Tibial artery (tissue), 4 donors: Measurements from ENCODE around the gene ANKRD44.

Experiments
- DNase-seq, 2 donors: peaks; one replicate each; pipeline ENCODE4 v3.0.0-alpha.2; 2019
- H3K27ac ChIP-seq, 2 donors: fragments of 200-600 bp; sonication (generic) in 1 of 2; 1 replicate in 1 of 2; 2 replicates in 1 of 2; pipeline ENCODE4 v1.5.1; 2018 to 2019; ENCODE audit warnings: mild to moderate bottlenecking in 1 of 2
- H3K27me3 ChIP-seq, 2 donors: fragments of 200-600 bp; sonication (generic) in 1 of 2; one replicate each; pipeline versions ENCODE4 v1.5.1 to v1.6.0; 2016 to 2019
- H3K36me3 ChIP-seq, 3 donors: fragments of 200-600 bp; sonication (generic) in 2 of 3; one replicate each; pipeline ENCODE4 v1.5.1; 2016 to 2019; ENCODE audit warnings: mild to moderate bottlenecking in 2 of 3
- H3K4me1 ChIP-seq, 4 donors: fragments of 200-600 bp; sonication (generic) in 2 of 4; 1 replicate in 3 of 4; 2 replicates in 1 of 4; pipeline ENCODE4 v1.5.1; 2016 to 2019
- H3K4me3 ChIP-seq, 2 donors: fragments of 200-600 bp; sonication (generic) in 1 of 2; 1 replicate in 1 of 2; 2 replicates in 1 of 2; pipeline ENCODE4 v1.5.1; 2018 to 2019; ENCODE audit warnings: mild to moderate bottlenecking in 2 of 2
- H3K9me3 ChIP-seq, 3 donors: fragments of 200-600 bp; sonication (generic) in 1 of 3; one replicate each; pipeline ENCODE4 v1.5.1; 2016 to 2019
- CTCF ChIP-seq, 2 experiments: fragments of 200-600 bp in 1 of 2; fragments of 450-650 bp in 1 of 2; IDR thresholded peaks; one replicate each; pipeline ENCODE4 v1.5.1; 2017 to 2019; ENCODE audit warnings: antibody characterized with exemption in 2 of 2, mild to moderate bottlenecking in 1 of 2, moderate library complexity in 1 of 2
- intact Hi-C: fragments of 100-400 bp; cut with DNase I; formaldehyde crosslinking; loops from one replicate; pipeline ENCODE4 v1.15.0; 2023; ENCODE audit warnings: low total_unique reads

Gene ANKRD44

DNA sequence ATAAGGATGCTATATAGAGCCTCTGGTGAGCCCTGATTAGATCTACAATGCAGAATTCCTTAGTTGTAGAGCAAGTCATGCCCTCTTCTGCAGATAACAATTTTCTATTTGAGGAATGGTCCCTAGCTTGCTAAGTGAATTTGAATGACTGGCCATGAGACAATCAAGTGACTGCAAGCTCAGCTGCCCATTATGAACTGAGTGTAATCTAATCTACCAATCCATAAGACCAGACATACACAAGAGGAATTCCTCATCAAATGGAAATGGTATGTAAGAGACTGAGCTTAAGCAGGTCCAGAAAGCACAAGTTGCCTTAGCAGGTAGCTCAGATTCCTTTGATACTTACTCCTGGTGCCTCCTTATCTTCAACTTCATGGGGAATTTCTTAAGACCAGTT is 4.8 kb upstream of the ANKRD44 start:
- Histone ChIP-seq H3K27me3 (no peaks in the 10 kb centered on the region), H3K4me1 (peaks cover 0 to 10% (median 7%) of the 10 kb centered on the region in 4 donors), H3K4me3 (no peak overlapping the region), H3K27ac (no peak overlapping the region), H3K9me3 (no peaks in the 10 kb centered on the region), H3K36me3 (no peaks in the 10 kb centered on the region)
- no peak for DNase-seq
- no peak for TF ChIP-seq CTCF (IDR thresholded peaks at IDR 0.05)
- intact Hi-C loops = loop anchor here (5.0 kb wide), 1 partner anchor 303 kb away; no protein-coding TSS in a partner anchor

- Histone ChIP-seq H3K27ac (no peak overlapping the region), H3K4me1 (peaks cover 0 to 34% (median 16%) of the 10 kb centered on the region in 4 donors), H3K36me3 (no peaks in the 10 kb centered on the region), H3K27me3 (no peaks in the 10 kb centered on the region), H3K4me3 (no peak overlapping the region), H3K9me3 (no peaks in the 10 kb centered on the region)
- intact Hi-C loops = loop anchor here (5.0 kb wide), 1 partner anchor 65 kb away; no protein-coding TSS in a partner anchor
- DNase-seq = no peak
- TF ChIP-seq CTCF (IDR thresholded peaks at IDR 0.05) = no peak
Measured at GRCh38 chr2:197312186-197312585, 1.6 kb upstream of the ANKRD44 start.

DNA sequence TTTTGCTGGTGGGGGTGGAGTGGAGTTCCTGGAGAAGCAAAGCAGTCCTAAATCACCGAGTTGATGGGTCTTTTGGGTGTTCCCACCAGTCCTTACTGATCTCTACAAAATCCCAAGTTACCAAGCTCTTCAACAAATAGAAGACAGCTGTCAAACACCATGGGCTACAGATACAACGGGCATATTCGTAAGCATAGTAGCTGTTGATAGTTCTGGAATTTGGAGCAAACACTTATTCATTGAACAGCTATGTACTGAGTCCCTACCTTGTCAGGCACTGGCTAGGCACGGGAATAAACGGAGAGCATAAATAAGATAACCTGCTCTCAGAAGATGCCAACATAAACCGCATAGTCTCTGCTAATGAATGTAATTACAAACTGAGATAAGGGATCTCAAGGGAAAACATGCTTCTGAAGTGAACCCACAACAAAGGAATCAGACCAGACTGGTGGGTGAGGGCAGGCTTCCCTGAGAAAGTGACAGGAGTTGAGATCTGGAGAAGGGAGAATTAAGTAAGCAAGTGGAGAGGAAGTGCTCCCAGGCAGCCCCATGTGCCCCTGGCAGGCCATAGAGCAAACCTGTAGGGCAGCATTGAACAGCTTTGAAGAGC is 947 bp upstream of the ANKRD44 start:
- H3K36me3 ChIP-seq = no peaks in the 10 kb centered on the region
- H3K4me1 ChIP-seq = peaks cover 0 to 40% (median 16%) of the 10 kb centered on the region in 4 donors
- peak overlapping the region; percentile 77 to 79 for H3K27ac ChIP-seq
- no peak for TF ChIP-seq CTCF (IDR thresholded peaks at IDR 0.05)
- intact Hi-C loops = loop anchor here (2.0 to 5.0 kb wide), 2 partner anchors 66 to 121 kb away; no protein-coding TSS in a partner anchor
- H3K4me3 ChIP-seq = peak overlapping the region; percentile 80 to 83
- no peak for DNase-seq
- H3K27me3 ChIP-seq = no peaks in the 10 kb centered on the region
- H3K9me3 ChIP-seq = no peaks in the 10 kb centered on the region

DNA sequence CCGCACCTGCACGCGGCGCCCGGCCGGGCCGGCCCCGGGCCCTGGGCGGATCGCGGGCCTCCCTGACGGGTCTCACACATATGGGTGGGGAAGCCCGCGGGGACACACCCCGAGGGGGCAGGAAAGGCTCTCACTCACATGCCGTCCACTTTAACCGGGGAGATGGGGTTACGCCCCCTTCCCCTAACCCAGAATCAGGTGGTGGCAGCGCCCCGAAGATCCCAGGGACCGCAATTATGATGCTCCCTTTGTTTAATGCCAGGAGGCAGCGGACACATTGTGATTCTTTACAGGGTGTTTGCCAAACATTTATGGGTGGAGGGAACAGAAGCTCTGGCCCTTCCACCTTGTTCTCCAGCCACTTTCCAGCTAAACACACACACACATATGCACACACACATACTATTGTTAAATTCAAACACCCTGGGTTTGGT is 424 bp upstream of the ANKRD44 start:
- no peak for TF ChIP-seq CTCF (IDR thresholded peaks at IDR 0.05)
- peak overlapping the region; percentile 80 to 83 for H3K4me3 ChIP-seq
- peak overlapping the region; percentile 77 to 79 for H3K27ac ChIP-seq
- H3K9me3 ChIP-seq = no peaks in the 10 kb centered on the region
- H3K27me3 ChIP-seq = no peaks in the 10 kb centered on the region
- H3K36me3 ChIP-seq = no peaks in the 10 kb centered on the region
- no peak for DNase-seq
- intact Hi-C loops = loop anchor here (2.0 to 5.0 kb wide), 2 partner anchors 66 to 120 kb away; no protein-coding TSS in a partner anchor
- peaks cover 0 to 45% (median 22%) of the 10 kb centered on the region in 4 donors for H3K4me1 ChIP-seq

DNA sequence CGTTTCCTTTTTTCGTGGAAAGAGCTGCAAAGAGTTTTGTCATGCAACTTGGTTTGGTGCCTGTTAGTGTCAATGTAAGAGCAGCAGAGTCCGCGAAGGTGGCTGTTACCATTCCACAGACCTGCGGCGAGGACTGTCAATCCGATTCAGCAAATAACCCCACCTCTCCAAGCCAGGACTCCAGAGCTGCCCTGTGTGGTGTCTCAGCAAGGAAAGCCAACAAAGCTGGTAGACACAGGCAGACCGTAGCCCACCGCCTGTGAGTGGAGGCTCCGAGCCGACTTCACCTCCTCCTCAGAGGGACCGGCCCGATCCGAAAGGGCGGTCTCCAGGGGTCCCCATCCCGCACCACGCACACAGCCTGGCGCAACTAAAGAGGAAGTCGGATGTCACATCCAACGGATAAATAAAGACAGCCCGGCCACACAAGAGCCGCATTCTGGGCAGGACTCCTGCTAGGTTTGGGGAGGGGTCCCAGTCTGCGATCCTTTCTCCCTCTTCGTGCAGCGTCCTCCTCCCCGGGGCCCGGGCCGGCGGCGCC is 819 bp downstream of the ANKRD44 start:
- peaks cover 0 to 56% (median 25%) of the 10 kb centered on the region in 4 donors for H3K4me1 ChIP-seq
- H3K27me3 ChIP-seq = no peaks in the 10 kb centered on the region
- DNase-seq = peak; percentile 26 to 72
- peak overlapping the region; percentile 80 to 83 for H3K4me3 ChIP-seq
- intact Hi-C loops = loop anchor here (2.0 to 5.0 kb wide), 2 partner anchors 68 to 119 kb away; no protein-coding TSS in a partner anchor
- TF ChIP-seq CTCF (IDR thresholded peaks at IDR 0.05) = no peak
- H3K27ac ChIP-seq = peak overlapping the region; percentile 79 to 86
- no peaks in the 10 kb centered on the region for H3K36me3 ChIP-seq
- no peaks in the 10 kb centered on the region for H3K9me3 ChIP-seq
